ENCODE data around the gene SIGLEC5.

Gene SIGLEC5

DNA sequence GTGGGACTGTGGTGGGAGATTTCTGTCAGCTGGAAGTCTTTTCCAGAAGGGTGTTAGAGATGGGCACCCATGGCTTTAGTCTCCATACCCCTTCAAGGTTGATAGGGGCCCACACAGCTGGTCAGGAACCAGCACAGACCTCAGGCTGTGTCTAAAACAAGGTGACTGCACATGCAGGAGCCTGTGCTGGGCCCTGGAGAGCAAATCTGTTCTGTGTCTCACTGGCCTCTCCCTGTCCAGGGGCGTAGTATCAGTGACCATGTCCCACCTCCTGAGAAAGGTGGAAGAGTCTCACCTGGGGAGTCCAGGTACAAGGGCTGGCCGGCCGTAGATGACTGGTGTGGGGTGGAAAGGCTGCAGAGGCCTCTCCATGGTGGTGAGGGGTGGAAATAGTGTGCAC is 39.8 kb downstream of the SIGLEC5 start:
- DNase-seq (ENCODE audit: low read depth), result no peak
- H3K4me3 ChIP-seq (ENCODE audit: low read depth, low read length), result no peak overlapping the region
- TF ChIP-seq, protein P1, sequence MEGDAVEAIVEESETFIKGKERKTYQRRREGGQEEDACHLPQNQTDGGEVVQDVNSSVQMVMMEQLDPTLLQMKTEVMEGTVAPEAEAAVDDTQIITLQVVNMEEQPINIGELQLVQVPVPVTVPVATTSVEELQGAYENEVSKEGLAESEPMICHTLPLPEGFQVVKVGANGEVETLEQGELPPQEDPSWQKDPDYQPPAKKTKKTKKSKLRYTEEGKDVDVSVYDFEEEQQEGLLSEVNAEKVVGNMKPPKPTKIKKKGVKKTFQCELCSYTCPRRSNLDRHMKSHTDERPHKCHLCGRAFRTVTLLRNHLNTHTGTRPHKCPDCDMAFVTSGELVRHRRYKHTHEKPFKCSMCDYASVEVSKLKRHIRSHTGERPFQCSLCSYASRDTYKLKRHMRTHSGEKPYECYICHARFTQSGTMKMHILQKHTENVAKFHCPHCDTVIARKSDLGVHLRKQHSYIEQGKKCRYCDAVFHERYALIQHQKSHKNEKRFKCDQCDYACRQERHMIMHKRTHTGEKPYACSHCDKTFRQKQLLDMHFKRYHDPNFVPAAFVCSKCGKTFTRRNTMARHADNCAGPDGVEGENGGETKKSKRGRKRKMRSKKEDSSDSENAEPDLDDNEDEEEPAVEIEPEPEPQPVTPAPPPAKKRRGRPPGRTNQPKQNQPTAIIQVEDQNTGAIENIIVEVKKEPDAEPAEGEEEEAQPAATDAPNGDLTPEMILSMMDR (IDR thresholded peaks at IDR 0.05; ENCODE audit: insufficient read depth, low read depth, low read length, missing control alignments), result no peak

DNA sequence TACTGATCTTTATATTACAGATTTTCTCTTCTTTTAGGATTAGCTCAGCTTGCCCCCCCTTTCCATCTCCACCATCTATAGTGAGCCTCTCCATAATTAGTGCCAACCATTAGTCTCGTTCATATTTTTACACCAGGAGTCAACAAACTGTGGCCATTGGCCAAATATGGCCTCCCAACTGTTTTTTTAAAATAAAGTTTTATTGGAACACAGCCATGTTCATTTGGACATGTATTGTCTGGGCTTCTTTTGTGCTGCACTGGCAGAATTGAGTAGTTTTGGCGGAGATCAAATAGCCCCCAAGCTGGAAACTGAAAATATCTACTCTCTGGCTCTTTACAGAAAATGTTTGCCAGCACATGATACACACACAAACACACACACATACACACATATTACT is 40.7 kb downstream of the SIGLEC5 start:
- no peak for DNase-seq (ENCODE audit: low read depth)
- no peak overlapping the region for H3K4me3 ChIP-seq (ENCODE audit: low read depth, low read length)
- TF ChIP-seq, protein P1 (IDR thresholded peaks at IDR 0.05; ENCODE audit: insufficient read depth, low read depth, low read length, missing control alignments), result no peak

DNA sequence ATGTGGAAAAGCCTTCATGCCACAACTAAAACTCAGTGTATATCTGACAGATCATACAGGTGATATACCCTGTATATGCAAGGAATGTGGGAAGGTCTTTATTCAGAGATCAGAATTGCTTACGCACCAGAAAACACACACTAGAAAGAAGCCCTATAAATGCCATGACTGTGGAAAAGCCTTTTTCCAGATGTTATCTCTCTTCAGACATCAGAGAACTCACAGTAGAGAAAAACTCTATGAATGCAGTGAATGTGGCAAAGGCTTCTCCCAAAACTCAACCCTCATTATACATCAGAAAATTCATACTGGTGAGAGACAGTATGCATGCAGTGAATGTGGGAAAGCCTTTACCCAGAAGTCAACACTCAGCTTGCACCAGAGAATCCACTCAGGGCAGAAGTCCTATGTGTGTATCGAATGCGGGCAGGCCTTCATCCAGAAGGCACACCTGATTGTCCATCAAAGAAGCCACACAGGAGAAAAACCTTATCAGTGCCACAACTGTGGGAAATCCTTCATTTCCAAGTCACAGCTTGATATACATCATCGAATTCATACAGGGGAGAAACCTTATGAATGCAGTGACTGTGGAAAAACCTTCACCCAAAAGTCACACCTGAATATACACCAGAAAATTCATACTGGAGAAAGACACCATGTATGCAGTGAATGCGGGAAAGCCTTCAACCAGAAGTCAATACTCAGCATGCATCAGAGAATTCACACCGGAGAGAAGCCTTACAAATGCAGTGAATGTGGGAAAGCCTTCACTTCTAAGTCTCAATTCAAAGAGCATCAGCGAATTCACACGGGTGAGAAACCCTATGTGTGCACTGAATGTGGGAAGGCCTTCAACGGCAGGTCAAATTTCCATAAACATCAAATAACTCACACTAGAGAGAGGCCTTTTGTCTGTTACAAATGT is 42.7 kb downstream of the SIGLEC5 start:
- H3K4me3 ChIP-seq (ENCODE audit: low read depth, low read length), result no peak overlapping the region
- no peak for DNase-seq (ENCODE audit: low read depth)
- TF ChIP-seq, protein P1 (IDR thresholded peaks at IDR 0.05; ENCODE audit: insufficient read depth, low read depth, low read length, missing control alignments), result no peak

DNA sequence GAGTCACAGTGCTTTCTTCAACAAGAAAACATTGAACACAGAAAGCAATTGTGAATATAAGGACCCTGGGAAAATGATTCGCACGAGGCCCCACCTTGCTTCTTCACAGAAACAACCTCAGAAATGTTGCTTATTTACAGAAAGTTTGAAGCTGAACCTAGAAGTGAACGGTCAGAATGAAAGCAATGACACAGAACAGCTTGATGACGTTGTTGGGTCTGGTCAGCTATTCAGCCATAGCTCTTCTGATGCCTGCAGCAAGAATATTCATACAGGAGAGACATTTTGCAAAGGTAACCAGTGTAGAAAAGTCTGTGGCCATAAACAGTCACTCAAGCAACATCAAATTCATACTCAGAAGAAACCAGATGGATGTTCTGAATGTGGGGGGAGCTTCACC is 43.4 kb downstream of the SIGLEC5 start:
- H3K4me3 ChIP-seq (ENCODE audit: low read depth, low read length), result no peak overlapping the region
- no peak for DNase-seq (ENCODE audit: low read depth)

DNA sequence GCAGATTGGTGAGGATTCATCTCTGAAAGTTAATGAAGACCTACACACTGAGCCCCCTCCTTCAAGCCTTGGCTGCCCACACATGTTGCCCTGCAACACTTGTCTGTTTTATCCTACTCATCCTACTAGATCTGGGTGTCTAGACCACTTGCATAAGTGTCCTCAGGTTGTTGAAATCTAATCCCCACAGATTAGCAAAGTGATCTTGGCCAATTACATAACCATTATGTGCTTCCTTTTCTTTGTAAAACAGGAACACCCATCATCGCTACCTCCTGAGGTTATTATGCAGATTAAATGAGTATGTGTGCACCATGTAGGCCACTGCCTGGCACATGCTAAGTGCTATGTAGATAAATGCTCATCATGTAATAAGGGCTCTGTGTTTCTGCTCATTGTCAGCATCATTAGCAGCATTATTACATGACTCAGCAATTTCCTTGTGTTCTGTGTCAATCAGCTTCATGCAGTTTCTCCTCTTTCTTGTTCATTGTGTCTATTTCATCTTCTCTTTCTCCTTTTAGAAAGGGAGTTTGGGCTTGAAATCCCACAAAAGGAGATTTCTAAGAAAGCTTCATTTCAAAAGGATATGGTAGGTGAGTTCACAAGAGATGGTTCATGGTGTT is 44.0 kb downstream of the SIGLEC5 start:
- no peak overlapping the region for H3K4me3 ChIP-seq (ENCODE audit: low read depth, low read length)
- DNase-seq (ENCODE audit: low read depth), result no peak
- TF ChIP-seq, protein P1 (IDR thresholded peaks at IDR 0.05; ENCODE audit: insufficient read depth, low read depth, low read length, missing control alignments), result no peak

More for the DNA sequence above, 43.4 kb downstream of the SIGLEC5 start:
- TF ChIP-seq, protein P1 (IDR thresholded peaks at IDR 0.05; ENCODE audit: insufficient read depth, low read depth, low read length, missing control alignments), result no peak

DNA sequence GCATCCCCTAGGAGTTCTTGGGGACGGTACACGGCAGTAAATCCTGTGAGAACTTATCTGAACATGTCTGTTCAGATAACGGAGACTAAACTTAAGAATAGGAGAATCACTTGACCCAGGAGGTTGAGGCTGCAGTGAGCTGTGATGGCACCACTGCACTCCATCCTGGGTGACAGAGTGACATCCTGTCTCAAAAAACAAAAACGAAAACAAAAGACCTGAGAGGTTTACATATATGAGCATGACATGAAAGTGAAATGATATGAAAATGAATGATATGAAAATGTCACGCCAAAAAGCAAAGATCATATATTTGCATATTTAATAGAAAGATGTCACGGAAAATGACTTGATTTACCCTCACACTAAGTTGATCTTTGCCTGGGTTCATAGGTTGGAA is 53.4 kb downstream of the SIGLEC5 start:
- DNase-seq (ENCODE audit: low read depth), result peak; percentile 61
- no peak overlapping the region for H3K4me3 ChIP-seq (ENCODE audit: low read depth, low read length)
- TF ChIP-seq, protein P1 (IDR thresholded peaks at IDR 0.05; ENCODE audit: insufficient read depth, low read depth, low read length, missing control alignments), result no peak
